ENCODE data around the gene RPS2.

RPS2 gene

GRCh38 chr16:2008009-2008526 lies 43.4 kb upstream of the RPS2 start:
- no peak for DNase-seq (ENCODE audit: low spot score)
- in situ Hi-C loops (cut with MboI; ENCODE audit: low pct_unique_long_range_greater_than_20kb, low sequenced_read_pairs, unreplicated experiment), result no loop called here
- no peak for TF ChIP-seq CTCF (IDR thresholded peaks at IDR 0.05; ENCODE audit: extremely low read depth, insufficient read depth, missing control alignments)

- no peak for TF ChIP-seq CTCF (IDR thresholded peaks at IDR 0.05; ENCODE audit: extremely low read depth, insufficient read depth, missing control alignments)
- in situ Hi-C loops (cut with MboI; ENCODE audit: low pct_unique_long_range_greater_than_20kb, low sequenced_read_pairs, unreplicated experiment), result no loop called here
- no peak for DNase-seq (ENCODE audit: low spot score)
Measured at GRCh38 chr16:2007081-2007836, 42.6 kb upstream of the RPS2 start.

GRCh38 chr16:2006317-2006716 lies 41.7 kb upstream of the RPS2 start:
- no peak for DNase-seq (ENCODE audit: low spot score)
- no peak for TF ChIP-seq CTCF (IDR thresholded peaks at IDR 0.05; ENCODE audit: extremely low read depth, insufficient read depth, missing control alignments)
- in situ Hi-C loops (cut with MboI; ENCODE audit: low pct_unique_long_range_greater_than_20kb, low sequenced_read_pairs, unreplicated experiment), result no loop called here

GRCh38 chr16:2005646-2006045 lies 41.0 kb upstream of the RPS2 start:
- in situ Hi-C loops (cut with MboI; ENCODE audit: low pct_unique_long_range_greater_than_20kb, low sequenced_read_pairs, unreplicated experiment), result no loop called here
- TF ChIP-seq CTCF (IDR thresholded peaks at IDR 0.05; ENCODE audit: extremely low read depth, insufficient read depth, missing control alignments), result peak; percentile 43
- DNase-seq (ENCODE audit: low spot score), result no peak

GRCh38 chr16:2004795-2005517 lies 40.3 kb upstream of the RPS2 start:
- in situ Hi-C loops (cut with MboI; ENCODE audit: low pct_unique_long_range_greater_than_20kb, low sequenced_read_pairs, unreplicated experiment), result no loop called here
- no peak for TF ChIP-seq CTCF (IDR thresholded peaks at IDR 0.05; ENCODE audit: extremely low read depth, insufficient read depth, missing control alignments)
- DNase-seq (ENCODE audit: low spot score), result no peak

GRCh38 chr16:2003827-2004641 lies 39.4 kb upstream of the RPS2 start:
- in situ Hi-C loops (cut with MboI; ENCODE audit: low pct_unique_long_range_greater_than_20kb, low sequenced_read_pairs, unreplicated experiment), result no loop called here
- TF ChIP-seq CTCF (IDR thresholded peaks at IDR 0.05; ENCODE audit: extremely low read depth, insufficient read depth, missing control alignments), result peak; percentile 98
- DNase-seq (ENCODE audit: low spot score), result peak; percentile 95

Measured in GM13977 (cell line).